Left lobe of liver (tissue), 1 donor: ENCODE measurements around the gene RBM27. TPM values are rescaled to one million over a fixed set of nuclear protein-coding genes. Genes with fewer than 3 reads are reported as not detected.

ENCODE experiments used
- total RNA-seq: library from RNA; stranded (reverse); gene quantifications from one replicate; pipeline ENCODE4 v1.2.1, GENCODE V29; 2021
- donor health status: DM: no; HTN: yes; CAD: no.

RBM27 gene
- total RNA-seq, 1 donor from 2014 or later = 5.6 TPM

Other genes with a start within 250 kb of the RBM27 start
- gene PLAC8L1, start 98.0 kb upstream of the RBM27 start, total RNA-seq = not detected
- 24.1 TPM for gene LARS1, start 21.0 kb upstream of the RBM27 start, total RNA-seq
- gene POU4F3, start 135.2 kb downstream of the RBM27 start, total RNA-seq = not detected
- gene TCERG1, start 243.7 kb downstream of the RBM27 start, total RNA-seq = 12.8 TPM